Spleen (tissue), 7 donors: ENCODE data around the gene PDE6H.

ENCODE experiments used
- POLR2A ChIP-seq, 3 donors: fragments of 450-650 bp; IDR thresholded peaks; one replicate each; pipeline ENCODE4 v1.5.1; 2017; ENCODE audit warnings: antibody characterized with exemption in 3 of 3, mild to moderate bottlenecking in 1 of 3
- POLR2AphosphoS5 ChIP-seq, 3 donors: sonication (generic); formaldehyde crosslinking; IDR thresholded peaks; one replicate each; pipeline ENCODE4 v1.5.1; 2017; ENCODE audit warnings: antibody characterized with exemption in 3 of 3
- TF ChIP-seq, protein P1 (sequence below), 11 experiments: fragments of 200-600 bp in 7 of 11; fragments of 450-650 bp in 4 of 11; sonication (generic) in 4 of 11; IDR thresholded peaks in 8 of 11; conservative IDR thresholded peaks in 3 of 11; 1 replicate in 7 of 11; 2 replicates in 4 of 11; pipeline versions ENCODE4 v1.4.0 to v1.8.0; 2016 to 2021; ENCODE audit warnings: antibody characterized with exemption in 11 of 11, inconsistent platforms in 4 of 11, mild to moderate bottlenecking in 1 of 11
- donor health status: DM: no; HTN: no; CAD: no; lungs with moderate emphysema.
- donor health status: DM: no; HTN: no; CAD: no.
- donor health status: DM: no; HTN: no; CAD: no.

DNA sequence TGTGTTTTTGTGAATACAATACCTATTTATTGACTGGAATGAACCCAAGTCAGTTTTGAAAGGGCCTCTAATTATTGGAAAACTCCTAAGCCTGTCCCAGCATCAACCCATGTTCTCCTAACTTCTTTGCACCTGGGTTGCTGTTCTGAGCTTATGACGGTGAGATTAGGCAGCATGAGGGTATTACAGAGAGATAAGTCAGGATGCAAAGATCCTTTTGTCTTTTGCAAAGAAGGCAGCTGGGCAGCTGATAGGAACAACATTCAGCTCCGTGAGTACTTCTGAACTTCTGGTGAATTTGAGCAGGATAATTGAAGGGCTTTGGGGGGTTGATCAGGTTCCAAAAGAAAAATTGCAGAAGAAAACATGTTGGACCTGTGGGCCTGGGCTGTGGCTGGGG lies at the start of gene PDE6H:
- TF ChIP-seq POLR2A (IDR thresholded peaks at IDR 0.05) = no peak
- TF ChIP-seq, protein P1, sequence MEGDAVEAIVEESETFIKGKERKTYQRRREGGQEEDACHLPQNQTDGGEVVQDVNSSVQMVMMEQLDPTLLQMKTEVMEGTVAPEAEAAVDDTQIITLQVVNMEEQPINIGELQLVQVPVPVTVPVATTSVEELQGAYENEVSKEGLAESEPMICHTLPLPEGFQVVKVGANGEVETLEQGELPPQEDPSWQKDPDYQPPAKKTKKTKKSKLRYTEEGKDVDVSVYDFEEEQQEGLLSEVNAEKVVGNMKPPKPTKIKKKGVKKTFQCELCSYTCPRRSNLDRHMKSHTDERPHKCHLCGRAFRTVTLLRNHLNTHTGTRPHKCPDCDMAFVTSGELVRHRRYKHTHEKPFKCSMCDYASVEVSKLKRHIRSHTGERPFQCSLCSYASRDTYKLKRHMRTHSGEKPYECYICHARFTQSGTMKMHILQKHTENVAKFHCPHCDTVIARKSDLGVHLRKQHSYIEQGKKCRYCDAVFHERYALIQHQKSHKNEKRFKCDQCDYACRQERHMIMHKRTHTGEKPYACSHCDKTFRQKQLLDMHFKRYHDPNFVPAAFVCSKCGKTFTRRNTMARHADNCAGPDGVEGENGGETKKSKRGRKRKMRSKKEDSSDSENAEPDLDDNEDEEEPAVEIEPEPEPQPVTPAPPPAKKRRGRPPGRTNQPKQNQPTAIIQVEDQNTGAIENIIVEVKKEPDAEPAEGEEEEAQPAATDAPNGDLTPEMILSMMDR (IDR thresholded peaks at IDR 0.05 in 8 of 11, conservative IDR thresholded peaks at IDR 0.05 in 3 of 11) = no peak
- TF ChIP-seq POLR2AphosphoS5 (IDR thresholded peaks at IDR 0.05) = no peak
